Measurements from ENCODE around the gene FDPS. TPM values are rescaled to one million over a fixed set of nuclear protein-coding genes. Genes with fewer than 3 reads are reported as not detected.

FDPS gene
- total and polyA plus RNA-seq, 2 experiments from 2014 or later, result 287 to 366 TPM

GRCh38 chr1:155278689-155279160, 29.9 kb upstream of the FDPS start (continued):
- TF ChIP-seq REST (IDR thresholded peaks at IDR 0.05; ENCODE audit: unreplicated experiment), result no peak
- TF ChIP-seq ETS1 (IDR thresholded peaks at IDR 0.05), result no peak
- TF ChIP-seq JUNB (IDR thresholded peaks at IDR 0.05; ENCODE audit: unreplicated experiment), result no peak
- no peak for TF ChIP-seq STAT1 (IDR thresholded peaks at IDR 0.05; ENCODE audit: unreplicated experiment)
- no peak for TF ChIP-seq CREB1 (CRISPR knock-in tag; IDR thresholded peaks at IDR 0.05; ENCODE audit: low read depth)
- TF ChIP-seq ZNF331 (CRISPR knock-in tag; IDR thresholded peaks at IDR 0.05; ENCODE audit: low read depth), result no peak
- no peak for TF ChIP-seq ZNF114 (CRISPR knock-in tag; IDR thresholded peaks at IDR 0.05)

- Mint-ChIP-seq H3K27ac (no peak overlapping the region), H3K9me3 (peaks cover 4% of the 10 kb centered on the region; the same call in 1 of the 3 replicates), H3K4me3 (peak overlapping the region; percentile 23; the same call in 1 of the 3 replicates), H3K36me3 (ENCODE audit: low read depth) (peaks cover 3% of the 10 kb centered on the region; the same call in 2 of the 3 replicates), H3K4me1 (peaks cover 24% of the 10 kb centered on the region), H3K27me3 (ENCODE audit: insufficient read depth, low read depth, poor library complexity) (peaks cover 13% of the 10 kb centered on the region)
- DNase-seq (ENCODE audit: low spot score) (no peak), ATAC-seq (no peak)
- H3K4me3 ChIP-seq, result no peak overlapping the region
- TF ChIP-seq STAT1 (IDR thresholded peaks at IDR 0.05; ENCODE audit: unreplicated experiment) (no peak), POLR2AphosphoS5 (IDR thresholded peaks at IDR 0.05; ENCODE audit: low read depth) (no peak), EZH2phosphoT487 (IDR thresholded peaks at IDR 0.05; ENCODE audit: unreplicated experiment) (no peak), NANOG (IDR thresholded peaks at IDR 0.05; ENCODE audit: borderline replicate concordance) (no peak), EZH2 (IDR thresholded peaks at IDR 0.05; ENCODE audit: low read depth, unreplicated experiment) (no peak), CREB1 (CRISPR knock-in tag; IDR thresholded peaks at IDR 0.05; ENCODE audit: low read depth) (no peak), ZNF114 (CRISPR knock-in tag; IDR thresholded peaks at IDR 0.05) (no peak), ZNF331 (CRISPR knock-in tag; IDR thresholded peaks at IDR 0.05; ENCODE audit: low read depth) (no peak), ETS1 (IDR thresholded peaks at IDR 0.05) (no peak)
- TF ChIP-seq, protein P1, sequence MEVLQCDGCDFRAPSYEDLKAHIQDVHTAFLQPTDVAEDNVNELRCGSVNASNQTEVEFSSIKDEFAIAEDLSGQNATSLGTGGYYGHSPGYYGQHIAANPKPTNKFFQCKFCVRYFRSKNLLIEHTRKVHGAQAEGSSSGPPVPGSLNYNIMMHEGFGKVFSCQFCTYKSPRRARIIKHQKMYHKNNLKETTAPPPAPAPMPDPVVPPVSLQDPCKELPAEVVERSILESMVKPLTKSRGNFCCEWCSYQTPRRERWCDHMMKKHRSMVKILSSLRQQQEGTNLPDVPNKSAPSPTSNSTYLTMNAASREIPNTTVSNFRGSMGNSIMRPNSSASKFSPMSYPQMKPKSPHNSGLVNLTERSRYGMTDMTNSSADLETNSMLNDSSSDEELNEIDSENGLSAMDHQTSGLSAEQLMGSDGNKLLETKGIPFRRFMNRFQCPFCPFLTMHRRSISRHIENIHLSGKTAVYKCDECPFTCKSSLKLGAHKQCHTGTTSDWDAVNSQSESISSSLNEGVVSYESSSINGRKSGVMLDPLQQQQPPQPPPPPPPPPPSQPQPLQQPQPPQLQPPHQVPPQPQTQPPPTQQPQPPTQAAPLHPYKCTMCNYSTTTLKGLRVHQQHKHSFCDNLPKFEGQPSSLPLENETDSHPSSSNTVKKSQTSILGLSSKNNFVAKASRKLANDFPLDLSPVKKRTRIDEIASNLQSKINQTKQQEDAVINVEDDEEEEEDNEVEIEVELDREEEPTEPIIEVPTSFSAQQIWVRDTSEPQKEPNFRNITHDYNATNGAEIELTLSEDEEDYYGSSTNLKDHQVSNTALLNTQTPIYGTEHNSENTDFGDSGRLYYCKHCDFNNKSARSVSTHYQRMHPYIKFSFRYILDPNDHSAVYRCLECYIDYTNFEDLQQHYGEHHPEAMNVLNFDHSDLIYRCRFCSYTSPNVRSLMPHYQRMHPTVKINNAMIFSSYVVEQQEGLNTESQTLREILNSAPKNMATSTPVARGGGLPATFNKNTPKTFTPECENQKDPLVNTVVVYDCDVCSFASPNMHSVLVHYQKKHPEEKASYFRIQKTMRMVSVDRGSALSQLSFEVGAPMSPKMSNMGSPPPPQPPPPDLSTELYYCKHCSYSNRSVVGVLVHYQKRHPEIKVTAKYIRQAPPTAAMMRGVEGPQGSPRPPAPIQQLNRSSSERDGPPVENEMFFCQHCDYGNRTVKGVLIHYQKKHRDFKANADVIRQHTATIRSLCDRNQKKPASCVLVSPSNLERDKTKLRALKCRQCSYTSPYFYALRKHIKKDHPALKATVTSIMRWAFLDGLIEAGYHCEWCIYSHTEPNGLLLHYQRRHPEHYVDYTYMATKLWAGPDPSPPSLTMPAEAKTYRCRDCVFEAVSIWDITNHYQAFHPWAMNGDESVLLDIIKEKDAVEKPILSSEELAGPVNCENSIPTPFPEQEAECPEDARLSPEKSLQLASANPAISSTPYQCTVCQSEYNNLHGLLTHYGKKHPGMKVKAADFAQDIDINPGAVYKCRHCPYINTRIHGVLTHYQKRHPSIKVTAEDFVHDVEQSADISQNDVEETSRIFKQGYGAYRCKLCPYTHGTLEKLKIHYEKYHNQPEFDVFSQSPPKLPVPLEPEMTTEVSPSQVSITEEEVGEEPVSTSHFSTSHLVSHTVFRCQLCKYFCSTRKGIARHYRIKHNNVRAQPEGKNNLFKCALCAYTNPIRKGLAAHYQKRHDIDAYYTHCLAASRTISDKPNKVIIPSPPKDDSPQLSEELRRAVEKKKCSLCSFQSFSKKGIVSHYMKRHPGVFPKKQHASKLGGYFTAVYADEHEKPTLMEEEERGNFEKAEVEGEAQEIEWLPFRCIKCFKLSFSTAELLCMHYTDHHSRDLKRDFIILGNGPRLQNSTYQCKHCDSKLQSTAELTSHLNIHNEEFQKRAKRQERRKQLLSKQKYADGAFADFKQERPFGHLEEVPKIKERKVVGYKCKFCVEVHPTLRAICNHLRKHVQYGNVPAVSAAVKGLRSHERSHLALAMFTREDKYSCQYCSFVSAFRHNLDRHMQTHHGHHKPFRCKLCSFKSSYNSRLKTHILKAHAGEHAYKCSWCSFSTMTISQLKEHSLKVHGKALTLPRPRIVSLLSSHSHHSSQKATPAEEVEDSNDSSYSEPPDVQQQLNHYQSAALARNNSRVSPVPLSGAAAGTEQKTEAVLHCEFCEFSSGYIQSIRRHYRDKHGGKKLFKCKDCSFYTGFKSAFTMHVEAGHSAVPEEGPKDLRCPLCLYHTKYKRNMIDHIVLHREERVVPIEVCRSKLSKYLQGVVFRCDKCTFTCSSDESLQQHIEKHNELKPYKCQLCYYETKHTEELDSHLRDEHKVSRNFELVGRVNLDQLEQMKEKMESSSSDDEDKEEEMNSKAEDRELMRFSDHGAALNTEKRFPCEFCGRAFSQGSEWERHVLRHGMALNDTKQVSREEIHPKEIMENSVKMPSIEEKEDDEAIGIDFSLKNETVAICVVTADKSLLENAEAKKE (CRISPR knock-in tag; IDR thresholded peaks at IDR 0.05), result no peak
- H3K4me1 ChIP-seq (ENCODE audit: insufficient read depth), result peaks cover 24% of the 10 kb centered on the region
- peaks cover 13% of the 10 kb centered on the region for H3F3A ChIP-seq (replicated peaks; ENCODE audit: low read depth)
- H4K20me1 ChIP-seq (replicated peaks; ENCODE audit: insufficient read depth), result no peaks in the 10 kb centered on the region
- no peaks in the 10 kb centered on the region for H3K9me2 ChIP-seq (ENCODE audit: insufficient read depth)
- peak overlapping the region; percentile 61 for H3K4me2 ChIP-seq
- H3K79me2 ChIP-seq (replicated peaks; ENCODE audit: insufficient read depth), result no peaks in the 10 kb centered on the region
- H3K27ac ChIP-seq (ENCODE audit: low read depth), result 0 out of 2 replicates have a peak overlapping the region, but pooled peaks have one; percentile 17
- no peak overlapping the region for H2AFZ ChIP-seq
- no peaks in the 10 kb centered on the region for H3K27me3 ChIP-seq (ENCODE audit: insufficient read depth)
- H3K36me3 ChIP-seq (ENCODE audit: insufficient read depth), result no peaks in the 10 kb centered on the region
These were observed 29.4 kb upstream of the FDPS start for GRCh38 chr1:155279268-155279667.

Measured in GM23338 (cell line).